ENCODE measurements around the gene SCAPER.

The SCAPER gene

GRCh38 chr15:76347482-76348055 lies 557.6 kb downstream of the SCAPER start:
- DNase-seq (ENCODE audit: low read depth in 1 of 2, low spot score in 1 of 2) = no peak
- no peak for TF ChIP-seq GABPA (IDR thresholded peaks at IDR 0.05; ENCODE audit: low read depth)
- no peak for TF ChIP-seq POLR2AphosphoS5 (IDR thresholded peaks at IDR 0.05; ENCODE audit: low read depth)
- TF ChIP-seq REST (IDR thresholded peaks at IDR 0.05; ENCODE audit: insufficient replicate concordance, low read depth) = no peak
- TF ChIP-seq CTCF (IDR thresholded peaks at IDR 0.05; ENCODE audit: insufficient read depth, low read length) = no peak
- no peak for TF ChIP-seq SPI1 (IDR thresholded peaks at IDR 0.05; ENCODE audit: borderline replicate concordance, low read depth)
- Histone ChIP-seq H3K27me3 (ENCODE audit: insufficient read depth, poor library complexity, severe bottlenecking) (no peaks in the 10 kb centered on the region), H3K4me3 (replicated peaks; ENCODE audit: insufficient read depth, low read length) (no peak overlapping the region), H3K27ac (replicated peaks) (no peak overlapping the region)

- peak overlapping the region; percentile 48 for H3K4me3 ChIP-seq (replicated peaks; ENCODE audit: insufficient read depth, low read length)
- TF ChIP-seq REST (IDR thresholded peaks at IDR 0.05; ENCODE audit: insufficient replicate concordance, low read depth) (no peak), SPI1 (IDR thresholded peaks at IDR 0.05; ENCODE audit: borderline replicate concordance, low read depth) (no peak), POLR2AphosphoS5 (IDR thresholded peaks at IDR 0.05; ENCODE audit: low read depth) (no peak), CTCF (IDR thresholded peaks at IDR 0.05; ENCODE audit: insufficient read depth, low read length) (no peak), GABPA (IDR thresholded peaks at IDR 0.05; ENCODE audit: low read depth) (no peak)
- no peaks in the 10 kb centered on the region for H3K27me3 ChIP-seq (ENCODE audit: insufficient read depth, poor library complexity, severe bottlenecking)
- no peak overlapping the region for H3K27ac ChIP-seq (replicated peaks)
- DNase-seq (ENCODE audit: low read depth in 1 of 2, low spot score in 1 of 2) = no peak
Observed at GRCh38 chr15:76346669-76347481, 558.3 kb downstream of the SCAPER start.

- TF ChIP-seq CTCF (IDR thresholded peaks at IDR 0.05; ENCODE audit: insufficient read depth, low read length) (no peak), REST (IDR thresholded peaks at IDR 0.05; ENCODE audit: insufficient replicate concordance, low read depth) (no peak), SPI1 (IDR thresholded peaks at IDR 0.05; ENCODE audit: borderline replicate concordance, low read depth) (peak; percentile 22; the same call in 1 of the 2 replicates), POLR2AphosphoS5 (IDR thresholded peaks at IDR 0.05; ENCODE audit: low read depth) (no peak), GABPA (IDR thresholded peaks at IDR 0.05; ENCODE audit: low read depth) (no peak)
- Histone ChIP-seq H3K27ac (replicated peaks) (no peak overlapping the region), H3K27me3 (ENCODE audit: insufficient read depth, poor library complexity, severe bottlenecking) (no peaks in the 10 kb centered on the region), H3K4me3 (replicated peaks; ENCODE audit: insufficient read depth, low read length) (peak overlapping the region; percentile 48)
- peak in 1 of 2 experiments; percentile 36 for DNase-seq (ENCODE audit: low read depth in 1 of 2, low spot score in 1 of 2)
Observed at GRCh38 chr15:76345880-76346668, 559.1 kb downstream of the SCAPER start.

Data from HL-60 (cell line).